ENCODE results near the gene KCTD11. TPM values are rescaled to one million over a fixed set of nuclear protein-coding genes. Genes with fewer than 3 reads are reported as not detected.
A peak's percentile ranks its signal among the peaks of the same experiment; 100 is the strongest.

KCTD11 gene
- total RNA-seq, 1 experiment from 2014 or later = 11.0 TPM

GRCh38 chr17:7355573-7355972 is 3.6 kb downstream of the KCTD11 start:
- no TSS peak for BruUV-seq (replicated peaks)
- no peaks in the 10 kb centered on the region for H3K9me3 ChIP-seq (ENCODE audit: control insufficient read depth, insufficient read depth, low read depth, low read length)
- ChIA-PET POLR2A (no interaction called here), CTCF (interaction anchor here (0.6 to 2.2 kb wide), 6 partner anchors 39 to 1608 kb away, joined by 3 to 11 read pairs (median 4); partner anchors contain the start of gene PLSCR3)
- TF ChIP-seq CTCF (IDR thresholded peaks at IDR 0.05) (no peak), POLR2AphosphoS5 (IDR thresholded peaks at IDR 0.05; ENCODE audit: low read depth, low read length) (no peak), TCF7L2 (IDR thresholded peaks at IDR 0.05; ENCODE audit: low read depth, low read length) (no peak), SIN3A (IDR thresholded peaks at IDR 0.05; ENCODE audit: borderline replicate concordance, insufficient read depth, low read depth, low read length) (no peak)
- TF ChIP-seq, protein P1, sequence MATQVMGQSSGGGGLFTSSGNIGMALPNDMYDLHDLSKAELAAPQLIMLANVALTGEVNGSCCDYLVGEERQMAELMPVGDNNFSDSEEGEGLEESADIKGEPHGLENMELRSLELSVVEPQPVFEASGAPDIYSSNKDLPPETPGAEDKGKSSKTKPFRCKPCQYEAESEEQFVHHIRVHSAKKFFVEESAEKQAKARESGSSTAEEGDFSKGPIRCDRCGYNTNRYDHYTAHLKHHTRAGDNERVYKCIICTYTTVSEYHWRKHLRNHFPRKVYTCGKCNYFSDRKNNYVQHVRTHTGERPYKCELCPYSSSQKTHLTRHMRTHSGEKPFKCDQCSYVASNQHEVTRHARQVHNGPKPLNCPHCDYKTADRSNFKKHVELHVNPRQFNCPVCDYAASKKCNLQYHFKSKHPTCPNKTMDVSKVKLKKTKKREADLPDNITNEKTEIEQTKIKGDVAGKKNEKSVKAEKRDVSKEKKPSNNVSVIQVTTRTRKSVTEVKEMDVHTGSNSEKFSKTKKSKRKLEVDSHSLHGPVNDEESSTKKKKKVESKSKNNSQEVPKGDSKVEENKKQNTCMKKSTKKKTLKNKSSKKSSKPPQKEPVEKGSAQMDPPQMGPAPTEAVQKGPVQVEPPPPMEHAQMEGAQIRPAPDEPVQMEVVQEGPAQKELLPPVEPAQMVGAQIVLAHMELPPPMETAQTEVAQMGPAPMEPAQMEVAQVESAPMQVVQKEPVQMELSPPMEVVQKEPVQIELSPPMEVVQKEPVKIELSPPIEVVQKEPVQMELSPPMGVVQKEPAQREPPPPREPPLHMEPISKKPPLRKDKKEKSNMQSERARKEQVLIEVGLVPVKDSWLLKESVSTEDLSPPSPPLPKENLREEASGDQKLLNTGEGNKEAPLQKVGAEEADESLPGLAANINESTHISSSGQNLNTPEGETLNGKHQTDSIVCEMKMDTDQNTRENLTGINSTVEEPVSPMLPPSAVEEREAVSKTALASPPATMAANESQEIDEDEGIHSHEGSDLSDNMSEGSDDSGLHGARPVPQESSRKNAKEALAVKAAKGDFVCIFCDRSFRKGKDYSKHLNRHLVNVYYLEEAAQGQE (IDR thresholded peaks at IDR 0.05; ENCODE audit: insufficient read depth in 1 of 2, low read depth in 2 of 2, low read length in 1 of 2) = no peak
- in situ Hi-C loops (cut with HindIII; ENCODE audit: low pct_unique_long_range_greater_than_20kb, low sequenced_read_pairs) (no loop called here), intact Hi-C loops (cut with micrococcal nuclease; ENCODE audit: unreplicated experiment) (loop anchor here (10.0 kb wide), 1 partner anchor 79 kb away; the partner anchor contains the start of genes FGF11 and TMEM102)
- H3K27ac ChIP-seq (ENCODE audit: low read length) = no peak overlapping the region
- no peak for DNase-seq (ENCODE audit: low read depth, low spot score)
- H3K4me1 ChIP-seq (ENCODE audit: control insufficient read depth, insufficient read depth, low read length) = peaks cover 6% of the 10 kb centered on the region
- H3K36me3 ChIP-seq (ENCODE audit: control insufficient read depth, insufficient read depth, low read length) = no peaks in the 10 kb centered on the region; the same call in 1 of the 2 replicates
- H3K4me3 ChIP-seq (ENCODE audit: low read depth in 2 of 2, low read length in 2 of 2) = no peak overlapping the region
- no peak for ATAC-seq
- H3K27me3 ChIP-seq (ENCODE audit: control insufficient read depth, insufficient read depth, low read length) = no peaks in the 10 kb centered on the region

GRCh38 chr17:7356072-7356549 is 4.1 kb downstream of the KCTD11 start:
- Histone ChIP-seq H3K27ac (ENCODE audit: low read length) (no peak overlapping the region), H3K4me3 (ENCODE audit: low read depth in 2 of 2, low read length in 2 of 2) (0 out of 4 replicates have a peak overlapping the region, but pooled peaks of 1 of the 2 experiments have one; percentile 18), H3K27me3 (ENCODE audit: control insufficient read depth, insufficient read depth, low read length) (no peaks in the 10 kb centered on the region), H3K9me3 (ENCODE audit: control insufficient read depth, insufficient read depth, low read depth, low read length) (no peaks in the 10 kb centered on the region), H3K36me3 (ENCODE audit: control insufficient read depth, insufficient read depth, low read length) (no peaks in the 10 kb centered on the region; the same call in 1 of the 2 replicates), H3K4me1 (ENCODE audit: control insufficient read depth, insufficient read depth, low read length) (peaks cover 6% of the 10 kb centered on the region)
- peak; percentile 73 for ATAC-seq
- ChIA-PET CTCF (interaction anchor here (0.6 to 2.2 kb wide), 9 partner anchors 8 to 1607 kb away, joined by 3 to 11 read pairs (median 5); partner anchors contain the start of gene PLSCR3), POLR2A (no interaction called here)
- BruUV-seq (replicated peaks) = no TSS peak
- intact Hi-C loops (cut with micrococcal nuclease; ENCODE audit: unreplicated experiment) (loop anchor here (10.0 kb wide), 1 partner anchor 79 kb away; the partner anchor contains the start of genes FGF11 and TMEM102), in situ Hi-C loops (cut with HindIII; ENCODE audit: low pct_unique_long_range_greater_than_20kb, low sequenced_read_pairs) (no loop called here)
- DNase-seq (ENCODE audit: low read depth, low spot score) = no peak
- TF ChIP-seq TCF7L2 (IDR thresholded peaks at IDR 0.05; ENCODE audit: low read depth, low read length) = no peak
- no peak for TF ChIP-seq SIN3A (IDR thresholded peaks at IDR 0.05; ENCODE audit: borderline replicate concordance, insufficient read depth, low read depth, low read length)
- peak; percentile 91 for TF ChIP-seq CTCF (IDR thresholded peaks at IDR 0.05)
- TF ChIP-seq, protein P1 (IDR thresholded peaks at IDR 0.05; ENCODE audit: insufficient read depth in 1 of 2, low read depth in 2 of 2, low read length in 1 of 2) = peak in 1 of 2 experiments; percentile 41; a peak in 1 of 4 replicates
- TF ChIP-seq POLR2AphosphoS5 (IDR thresholded peaks at IDR 0.05; ENCODE audit: low read depth, low read length) = no peak
